ENCODE results near the gene PITPNB.

The PITPNB gene

DNA sequence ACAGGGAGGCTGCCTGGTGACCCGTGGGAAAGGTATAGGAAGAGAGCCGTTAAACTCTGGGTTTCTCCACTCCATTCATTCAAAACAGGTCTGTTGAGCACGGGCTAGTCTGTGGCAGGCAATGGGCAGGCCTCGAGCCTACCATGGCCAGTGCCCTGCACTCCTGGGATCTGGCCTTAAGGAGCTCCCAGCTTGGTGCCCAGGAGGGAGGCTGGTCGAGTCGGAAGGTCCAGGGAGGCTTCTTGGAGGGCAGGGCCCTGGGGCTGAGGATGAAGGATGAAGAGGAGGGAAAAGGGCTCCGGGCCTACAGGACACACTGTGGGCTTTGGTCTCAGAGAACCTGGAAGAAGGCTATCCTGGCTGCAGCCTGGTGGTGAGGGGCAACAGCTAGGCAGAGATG lies 75.6 kb downstream of the PITPNB start:
- no peaks in the 10 kb centered on the region for H3K36me3 ChIP-seq (ENCODE audit: control insufficient read depth, insufficient read depth, low read length)
- H3K27me3 ChIP-seq (ENCODE audit: control insufficient read depth, insufficient read depth, low read length): no peaks in the 10 kb centered on the region
- no peak overlapping the region for H3K9ac ChIP-seq
- no peak overlapping the region for H2AFZ ChIP-seq
- H3K4me2 ChIP-seq (ENCODE audit: low read length): no peak overlapping the region
- TF ChIP-seq, protein P1, sequence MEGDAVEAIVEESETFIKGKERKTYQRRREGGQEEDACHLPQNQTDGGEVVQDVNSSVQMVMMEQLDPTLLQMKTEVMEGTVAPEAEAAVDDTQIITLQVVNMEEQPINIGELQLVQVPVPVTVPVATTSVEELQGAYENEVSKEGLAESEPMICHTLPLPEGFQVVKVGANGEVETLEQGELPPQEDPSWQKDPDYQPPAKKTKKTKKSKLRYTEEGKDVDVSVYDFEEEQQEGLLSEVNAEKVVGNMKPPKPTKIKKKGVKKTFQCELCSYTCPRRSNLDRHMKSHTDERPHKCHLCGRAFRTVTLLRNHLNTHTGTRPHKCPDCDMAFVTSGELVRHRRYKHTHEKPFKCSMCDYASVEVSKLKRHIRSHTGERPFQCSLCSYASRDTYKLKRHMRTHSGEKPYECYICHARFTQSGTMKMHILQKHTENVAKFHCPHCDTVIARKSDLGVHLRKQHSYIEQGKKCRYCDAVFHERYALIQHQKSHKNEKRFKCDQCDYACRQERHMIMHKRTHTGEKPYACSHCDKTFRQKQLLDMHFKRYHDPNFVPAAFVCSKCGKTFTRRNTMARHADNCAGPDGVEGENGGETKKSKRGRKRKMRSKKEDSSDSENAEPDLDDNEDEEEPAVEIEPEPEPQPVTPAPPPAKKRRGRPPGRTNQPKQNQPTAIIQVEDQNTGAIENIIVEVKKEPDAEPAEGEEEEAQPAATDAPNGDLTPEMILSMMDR (IDR thresholded peaks at IDR 0.05): no peak
- H3K9me3 ChIP-seq (ENCODE audit: control insufficient read depth, low read length): no peaks in the 10 kb centered on the region
- H3K4me3 ChIP-seq (ENCODE audit: low read depth, low read length): no peak overlapping the region
- no peak overlapping the region for H3K27ac ChIP-seq
- H3K79me2 ChIP-seq: no peaks in the 10 kb centered on the region
- no peaks in the 10 kb centered on the region for H3K4me1 ChIP-seq

DNA sequence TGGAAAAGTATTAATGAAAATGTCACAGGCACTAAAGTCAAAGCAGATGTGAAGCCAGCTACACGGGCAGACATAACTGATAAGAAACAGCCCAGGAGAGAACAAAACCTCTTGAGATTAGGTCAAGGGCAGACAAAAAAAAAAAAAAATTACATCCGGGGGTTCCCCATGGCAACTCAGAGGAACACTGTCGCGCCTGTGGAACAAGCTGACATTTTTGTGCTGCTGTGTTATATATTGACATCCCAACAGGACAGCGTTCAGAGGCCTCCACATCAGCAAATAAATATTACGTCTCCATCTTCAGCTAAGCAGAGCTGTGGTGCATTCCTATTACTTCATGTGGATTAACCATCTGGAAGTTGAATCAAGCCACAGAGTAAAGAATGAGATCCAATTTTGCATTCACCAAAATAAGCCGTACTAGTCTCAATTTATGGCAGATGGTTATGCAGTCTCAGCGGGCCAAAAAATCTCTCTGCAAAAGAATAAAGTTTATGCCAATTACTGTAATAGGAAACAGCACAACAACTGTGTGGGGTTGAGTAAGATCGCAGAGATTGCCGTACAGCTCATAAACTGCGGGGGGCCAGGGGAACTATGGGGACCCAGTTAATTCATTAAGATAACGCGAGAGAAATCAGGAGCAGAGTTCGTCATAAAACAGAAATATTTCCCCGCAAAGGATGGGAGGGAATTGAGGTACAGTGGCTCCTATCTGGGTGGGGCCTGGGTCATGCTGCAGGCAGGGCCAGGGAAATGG lies 76.2 kb downstream of the PITPNB start:
- H3K4me2 ChIP-seq (ENCODE audit: low read length): no peak overlapping the region
- no peak overlapping the region for H3K4me3 ChIP-seq (ENCODE audit: low read depth, low read length)
- no peak overlapping the region for H3K9ac ChIP-seq
- H3K36me3 ChIP-seq (ENCODE audit: control insufficient read depth, insufficient read depth, low read length): no peaks in the 10 kb centered on the region
- H3K9me3 ChIP-seq (ENCODE audit: control insufficient read depth, low read length): no peaks in the 10 kb centered on the region
- no peak overlapping the region for H3K27ac ChIP-seq
- H3K27me3 ChIP-seq (ENCODE audit: control insufficient read depth, insufficient read depth, low read length): no peaks in the 10 kb centered on the region
- TF ChIP-seq, protein P1 (IDR thresholded peaks at IDR 0.05): no peak
- H3K79me2 ChIP-seq: no peaks in the 10 kb centered on the region
- no peaks in the 10 kb centered on the region for H3K4me1 ChIP-seq
- no peak overlapping the region for H2AFZ ChIP-seq

DNA sequence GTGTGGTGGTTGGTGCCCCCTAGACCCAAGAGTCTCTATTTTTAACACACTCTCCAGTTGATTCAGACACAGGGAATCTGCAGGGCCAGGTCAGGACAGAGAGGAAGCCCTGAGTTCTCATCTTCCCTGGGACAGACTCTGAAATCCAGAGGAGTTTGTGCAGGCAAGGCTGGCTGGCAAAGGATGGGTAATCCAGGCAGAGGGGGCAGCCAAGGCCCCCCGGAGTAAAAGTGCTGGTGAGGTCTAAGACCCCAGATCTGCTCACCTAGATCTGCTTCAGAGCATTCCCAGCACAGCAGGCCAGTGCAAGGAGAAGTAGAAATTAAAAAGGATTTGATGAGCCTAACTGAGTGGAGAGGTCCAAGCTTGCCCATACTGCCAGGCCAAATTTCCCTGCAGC lies 76.9 kb downstream of the PITPNB start:
- Histone ChIP-seq H3K27me3 (ENCODE audit: control insufficient read depth, insufficient read depth, low read length) (no peaks in the 10 kb centered on the region), H3K9ac (no peak overlapping the region), H3K79me2 (no peaks in the 10 kb centered on the region), H3K4me2 (ENCODE audit: low read length) (no peak overlapping the region), H3K4me3 (ENCODE audit: low read depth, low read length) (no peak overlapping the region), H3K4me1 (no peaks in the 10 kb centered on the region), H3K9me3 (ENCODE audit: control insufficient read depth, low read length) (no peaks in the 10 kb centered on the region), H3K27ac (no peak overlapping the region), H2AFZ (no peak overlapping the region), H3K36me3 (ENCODE audit: control insufficient read depth, insufficient read depth, low read length) (no peaks in the 10 kb centered on the region)
- TF ChIP-seq, protein P1 (IDR thresholded peaks at IDR 0.05): no peak

DNA sequence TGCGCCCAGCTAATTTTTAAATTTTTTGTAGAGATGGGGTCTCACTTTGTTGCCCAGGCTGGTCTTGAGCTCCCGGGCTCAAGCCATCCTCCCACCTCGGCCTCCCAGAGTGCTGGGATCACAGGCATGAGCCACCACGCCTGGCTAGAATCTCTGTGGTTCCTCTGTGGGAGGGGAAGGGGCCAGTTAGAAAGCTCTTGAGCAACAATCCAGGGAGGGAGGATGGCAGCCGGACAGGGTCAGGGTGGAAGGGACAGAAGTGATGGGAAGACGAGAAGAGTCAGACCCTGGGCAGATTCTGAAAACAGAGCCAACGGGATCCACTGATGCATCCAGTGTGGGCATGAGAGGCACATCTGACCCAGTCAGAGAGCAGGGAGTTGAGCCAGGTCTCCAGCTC lies 78.6 kb downstream of the PITPNB start:
- H3K36me3 ChIP-seq (ENCODE audit: control insufficient read depth, insufficient read depth, low read length): no peaks in the 10 kb centered on the region
- no peak overlapping the region for H3K27ac ChIP-seq
- no peaks in the 10 kb centered on the region for H3K9me3 ChIP-seq (ENCODE audit: control insufficient read depth, low read length)
- no peaks in the 10 kb centered on the region for H3K4me1 ChIP-seq
- no peaks in the 10 kb centered on the region for H3K27me3 ChIP-seq (ENCODE audit: control insufficient read depth, insufficient read depth, low read length)
- no peak overlapping the region for H3K4me2 ChIP-seq (ENCODE audit: low read length)
- TF ChIP-seq, protein P1 (IDR thresholded peaks at IDR 0.05): no peak
- H3K79me2 ChIP-seq: no peaks in the 10 kb centered on the region
- H3K4me3 ChIP-seq (ENCODE audit: low read depth, low read length): no peak overlapping the region
- H3K9ac ChIP-seq: no peak overlapping the region
- no peak overlapping the region for H2AFZ ChIP-seq

DNA sequence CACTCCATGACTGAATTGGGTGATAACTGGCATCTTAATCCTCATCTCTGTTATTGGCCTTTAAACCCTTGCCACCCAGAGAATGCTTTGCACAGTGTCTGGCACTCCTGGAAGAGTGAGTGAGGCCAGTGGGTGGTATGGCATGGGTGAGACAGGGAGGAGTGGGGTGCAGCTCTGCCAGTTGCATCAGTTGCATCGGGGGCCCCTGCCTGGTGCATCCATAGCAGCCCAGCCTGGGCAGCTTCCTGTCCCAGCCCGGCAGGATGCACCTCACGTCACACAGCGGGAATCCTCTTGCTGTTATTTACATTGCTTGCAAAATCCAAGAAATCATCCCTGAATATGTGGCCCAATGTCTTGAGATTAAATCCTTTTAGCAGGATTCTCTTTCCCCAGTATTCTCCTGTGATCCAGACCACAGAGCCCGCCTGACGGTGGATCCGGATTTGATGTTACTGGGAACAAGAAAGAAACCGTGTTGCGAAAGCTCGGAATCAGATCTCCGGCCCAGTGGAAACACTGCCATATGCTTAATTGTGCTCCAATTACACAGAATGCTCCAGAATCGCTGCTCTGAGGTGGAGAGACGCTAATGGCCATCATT lies 79.9 kb downstream of the PITPNB start:
- no peak overlapping the region for H3K4me3 ChIP-seq (ENCODE audit: low read depth, low read length)
- H3K27me3 ChIP-seq (ENCODE audit: control insufficient read depth, insufficient read depth, low read length): no peaks in the 10 kb centered on the region
- no peak overlapping the region for H3K9ac ChIP-seq
- no peaks in the 10 kb centered on the region for H3K9me3 ChIP-seq (ENCODE audit: control insufficient read depth, low read length)
- H3K27ac ChIP-seq: no peak overlapping the region
- no peaks in the 10 kb centered on the region for H3K4me1 ChIP-seq
- TF ChIP-seq, protein P1 (IDR thresholded peaks at IDR 0.05): no peak
- H2AFZ ChIP-seq: no peak overlapping the region
- no peaks in the 10 kb centered on the region for H3K79me2 ChIP-seq
- H3K36me3 ChIP-seq (ENCODE audit: control insufficient read depth, insufficient read depth, low read length): no peaks in the 10 kb centered on the region
- H3K4me2 ChIP-seq (ENCODE audit: low read length): no peak overlapping the region
